ENCODE measurements around the gene TNPO3. TPM values are rescaled to one million over a fixed set of nuclear protein-coding genes. Genes with fewer than 3 reads are reported as not detected.

Gene TNPO3
- polyA plus RNA-seq, 1 donor = 30.9 TPM

DNA sequence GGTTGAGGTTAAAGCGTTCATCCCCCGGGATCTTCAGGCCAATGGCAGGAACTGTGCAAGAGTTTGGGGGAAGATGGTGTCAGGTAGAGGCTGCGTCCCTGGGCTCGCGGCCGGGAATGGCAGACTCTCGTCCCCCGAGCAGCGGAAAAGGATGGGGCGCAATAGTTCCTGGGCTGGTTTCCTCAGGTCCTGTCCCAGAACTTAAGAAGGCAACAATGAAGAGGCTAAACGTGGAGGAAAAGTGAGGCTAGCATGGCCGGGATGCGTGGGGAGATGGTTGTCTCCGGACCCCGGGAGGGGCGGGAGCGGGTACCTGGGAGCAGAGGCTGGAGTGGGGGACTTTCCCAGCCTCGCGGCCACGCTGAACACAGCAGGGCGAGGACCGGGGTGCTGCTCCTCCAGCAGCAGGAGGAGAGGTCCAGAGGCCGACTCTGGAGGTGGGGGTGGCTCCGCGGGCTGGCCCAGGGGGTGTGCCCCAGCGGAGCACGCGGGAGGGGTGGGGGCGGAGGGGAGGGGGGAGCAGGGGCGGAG lies 116.3 kb downstream of the TNPO3 start:
- no peak for DNase-seq

DNA sequence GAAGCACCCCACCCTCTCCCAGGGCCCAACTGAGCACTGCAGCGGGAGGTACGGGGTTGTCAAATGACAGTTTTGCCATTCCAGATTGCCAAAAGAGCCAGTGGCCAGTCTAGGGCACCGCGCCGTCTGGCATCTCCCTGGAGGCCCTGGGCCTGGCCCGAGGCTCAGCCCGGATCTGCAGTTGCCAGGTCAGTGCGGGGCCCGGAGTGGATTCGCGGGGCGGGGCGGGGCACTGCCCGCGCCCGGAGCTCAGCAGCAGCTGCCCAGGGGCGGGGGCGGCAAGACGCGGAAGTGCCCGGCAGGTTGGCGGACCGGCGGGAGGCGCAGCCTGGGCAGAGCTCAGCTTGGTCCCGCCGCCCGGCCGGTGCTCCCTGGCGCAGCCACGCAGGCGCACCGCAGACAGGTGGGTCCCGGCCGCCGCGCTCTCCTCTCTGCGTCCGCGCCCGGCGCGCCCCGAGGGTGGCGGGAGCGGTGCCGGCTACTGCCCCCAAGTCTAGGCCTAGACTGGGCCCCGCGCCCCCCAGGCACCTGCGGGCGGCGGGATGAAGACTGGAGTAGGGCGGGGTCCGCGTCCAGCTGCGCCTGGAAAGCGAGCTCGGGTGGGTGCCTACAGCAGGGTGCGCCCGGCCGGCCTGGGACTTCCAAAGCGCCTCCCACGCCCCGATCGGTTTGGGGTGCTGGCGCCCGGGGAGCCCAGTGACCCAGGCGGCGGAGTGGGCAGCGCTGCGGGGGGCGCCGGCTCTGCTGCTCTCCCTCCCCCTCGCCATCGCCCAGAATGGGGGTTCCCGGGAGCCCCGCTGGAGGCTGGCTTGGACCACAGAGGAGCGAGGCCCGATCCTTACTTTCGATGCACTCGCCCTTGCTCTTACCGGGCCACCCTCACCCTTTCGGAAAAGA lies 117.0 kb downstream of the TNPO3 start, which contains the start of gene IRF5:
TSS of gene IRF5 (plus strand) at position 281 of the 897 bp plus-strand sequence. CDS start 4,155 bp downstream, outside the sequence.
- no peak for DNase-seq

DNA sequence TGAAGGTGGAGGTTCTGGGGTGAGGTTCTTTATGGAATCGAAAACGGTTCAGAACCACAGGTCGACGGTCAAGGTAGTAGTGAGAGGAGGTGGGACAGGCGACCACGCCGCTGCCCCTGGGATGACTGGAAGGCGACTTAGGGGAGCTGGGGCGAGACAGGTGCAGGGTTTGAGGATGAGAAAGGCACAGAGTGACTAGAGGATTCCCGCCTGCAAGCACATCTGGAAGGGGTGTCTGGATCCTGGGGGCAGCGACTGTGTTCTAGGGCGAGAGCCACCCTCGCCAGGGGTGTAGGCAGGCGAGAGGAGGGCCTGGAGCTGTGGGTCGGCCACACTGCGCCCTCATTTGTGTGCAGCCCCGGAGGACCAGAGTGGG lies 117.7 kb downstream of the TNPO3 start:
- no peak for DNase-seq

DNA sequence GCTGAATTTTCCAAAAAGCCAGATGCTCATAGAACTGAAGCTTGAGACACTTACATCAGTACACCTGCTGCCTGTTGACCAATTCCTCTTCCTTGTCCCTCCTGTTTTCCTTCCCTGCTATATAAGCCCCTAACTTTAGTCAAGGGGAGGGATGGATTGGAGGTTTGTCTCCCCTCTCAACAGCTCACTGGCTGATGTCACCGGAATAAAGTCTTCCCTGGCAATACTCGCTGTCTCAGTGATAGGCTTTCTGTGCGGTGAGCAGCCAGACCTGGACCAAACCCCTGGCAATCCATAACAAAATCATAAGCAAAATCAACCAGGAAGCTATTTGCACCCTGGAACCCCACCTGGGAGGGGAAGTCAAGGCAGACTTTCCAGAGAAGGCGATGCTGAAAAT lies 118.1 kb downstream of the TNPO3 start:
- no peak for DNase-seq

DNA sequence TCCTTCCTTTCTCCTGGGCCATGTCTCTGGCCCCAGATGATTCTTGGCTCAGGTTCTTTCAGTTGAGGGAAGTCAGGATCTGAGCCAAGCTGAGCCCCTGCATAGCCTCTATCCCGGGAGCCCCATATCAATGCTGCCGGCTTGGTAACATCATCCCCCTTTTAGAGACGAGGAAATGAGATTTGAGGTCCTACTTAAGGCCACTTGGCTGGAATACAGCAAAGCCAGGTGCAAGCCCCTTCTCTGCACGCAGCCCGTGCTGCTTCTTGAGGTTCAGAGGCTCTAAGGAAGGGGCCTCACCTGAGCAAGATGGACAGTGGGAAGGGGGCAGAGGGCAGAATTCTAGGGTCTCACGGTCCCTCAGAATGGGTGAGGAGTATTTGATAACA lies 119.6 kb downstream of the TNPO3 start:
- DNase-seq = no peak

DNA sequence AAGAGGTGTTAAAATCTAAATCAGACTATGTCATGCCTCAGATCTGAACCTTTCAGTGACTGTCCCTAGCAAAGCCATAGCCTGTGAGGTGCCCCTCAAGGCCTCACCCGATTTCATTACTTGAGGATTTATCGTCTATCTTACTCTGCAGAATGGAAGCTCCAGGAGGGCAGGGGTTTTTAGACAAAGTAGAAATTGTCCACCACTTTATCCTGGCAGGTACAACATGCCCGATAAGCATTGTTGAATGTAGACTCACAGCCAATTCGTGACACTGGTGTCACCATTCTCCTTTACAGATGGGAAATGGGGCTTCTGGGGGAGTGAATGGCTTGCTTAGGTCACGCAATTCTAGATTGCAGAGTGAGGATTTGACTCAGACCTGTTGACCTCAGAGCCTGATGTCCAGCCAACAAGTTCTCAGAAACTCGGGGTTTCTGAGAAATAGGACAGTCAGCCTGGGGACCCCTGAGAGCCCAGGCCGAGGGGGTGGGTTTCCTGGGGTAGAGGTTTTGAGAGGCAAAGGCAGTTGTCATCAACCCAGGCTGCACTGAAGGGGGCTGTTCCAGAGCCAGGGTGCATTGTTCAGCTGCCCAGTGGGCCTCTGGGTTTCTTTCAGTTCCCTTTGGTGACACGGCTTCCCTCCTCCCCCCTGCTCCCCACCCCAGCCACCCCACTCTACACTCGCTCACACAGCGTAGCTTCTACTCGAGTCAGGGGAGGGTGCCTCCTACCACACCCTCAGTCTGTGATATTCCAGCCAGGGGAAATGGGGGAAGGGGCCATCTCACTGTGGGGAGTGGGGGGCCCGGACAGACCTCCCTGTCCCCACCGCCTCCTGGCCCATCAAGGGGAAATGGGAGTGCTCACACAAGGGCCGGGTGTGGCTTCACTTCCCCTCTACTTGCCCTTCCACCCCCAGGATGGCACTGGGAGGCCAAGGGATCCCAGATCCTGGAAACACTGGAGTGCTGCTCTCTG lies 120.3 kb downstream of the TNPO3 start:
- no peak for DNase-seq

DNA sequence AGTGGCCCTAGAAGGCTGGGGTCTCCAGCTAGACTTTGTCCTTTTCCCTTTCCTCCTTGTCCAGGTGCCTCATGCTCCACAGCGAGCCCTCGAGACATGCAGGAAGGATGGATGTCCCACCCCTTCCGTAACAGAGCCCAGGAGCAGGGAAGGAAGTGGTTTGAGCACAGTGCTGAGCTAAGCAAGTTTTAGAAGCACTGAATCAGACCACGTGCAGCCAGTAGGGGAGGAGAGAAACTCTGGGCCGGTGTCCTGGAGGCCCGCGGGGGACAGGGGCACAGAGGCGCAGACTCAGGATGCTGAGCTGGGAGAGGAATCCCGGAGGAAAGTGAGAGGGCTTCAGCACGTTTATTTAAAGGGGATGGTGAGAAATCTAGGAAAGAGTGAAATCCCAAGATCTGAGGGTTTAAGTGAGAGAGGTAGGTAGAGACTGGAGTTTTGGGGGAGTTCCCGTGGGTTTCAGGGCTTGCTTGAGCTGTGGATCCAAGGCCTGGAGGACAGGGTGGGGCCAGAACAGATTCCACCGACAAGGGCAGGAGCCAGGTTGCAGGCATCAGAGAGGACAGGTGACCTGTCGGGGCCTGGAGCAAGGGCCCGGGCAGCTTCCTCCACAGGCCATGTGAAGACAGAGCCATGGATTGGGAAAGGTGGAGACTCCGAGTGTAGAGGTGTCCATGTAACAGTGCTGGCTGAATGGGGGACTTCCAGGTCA lies 121.6 kb downstream of the TNPO3 start:
- no peak for DNase-seq

DNA sequence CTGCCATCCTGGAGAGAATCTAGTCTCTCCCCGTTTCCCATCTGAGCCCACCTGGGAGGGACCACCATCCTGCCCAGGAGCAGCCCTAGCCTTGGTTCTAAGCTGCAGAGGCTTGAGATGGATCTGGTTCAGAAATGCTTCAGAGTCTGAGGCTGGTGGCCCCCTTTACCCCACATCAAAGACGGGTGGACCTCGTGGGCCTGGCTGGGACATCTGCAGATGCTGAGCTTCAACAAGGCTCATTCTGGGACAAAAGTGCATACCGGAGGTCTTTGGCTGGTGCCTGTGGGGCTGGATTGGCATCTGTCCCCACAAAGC lies 122.1 kb downstream of the TNPO3 start:
- DNase-seq = no peak

DNA sequence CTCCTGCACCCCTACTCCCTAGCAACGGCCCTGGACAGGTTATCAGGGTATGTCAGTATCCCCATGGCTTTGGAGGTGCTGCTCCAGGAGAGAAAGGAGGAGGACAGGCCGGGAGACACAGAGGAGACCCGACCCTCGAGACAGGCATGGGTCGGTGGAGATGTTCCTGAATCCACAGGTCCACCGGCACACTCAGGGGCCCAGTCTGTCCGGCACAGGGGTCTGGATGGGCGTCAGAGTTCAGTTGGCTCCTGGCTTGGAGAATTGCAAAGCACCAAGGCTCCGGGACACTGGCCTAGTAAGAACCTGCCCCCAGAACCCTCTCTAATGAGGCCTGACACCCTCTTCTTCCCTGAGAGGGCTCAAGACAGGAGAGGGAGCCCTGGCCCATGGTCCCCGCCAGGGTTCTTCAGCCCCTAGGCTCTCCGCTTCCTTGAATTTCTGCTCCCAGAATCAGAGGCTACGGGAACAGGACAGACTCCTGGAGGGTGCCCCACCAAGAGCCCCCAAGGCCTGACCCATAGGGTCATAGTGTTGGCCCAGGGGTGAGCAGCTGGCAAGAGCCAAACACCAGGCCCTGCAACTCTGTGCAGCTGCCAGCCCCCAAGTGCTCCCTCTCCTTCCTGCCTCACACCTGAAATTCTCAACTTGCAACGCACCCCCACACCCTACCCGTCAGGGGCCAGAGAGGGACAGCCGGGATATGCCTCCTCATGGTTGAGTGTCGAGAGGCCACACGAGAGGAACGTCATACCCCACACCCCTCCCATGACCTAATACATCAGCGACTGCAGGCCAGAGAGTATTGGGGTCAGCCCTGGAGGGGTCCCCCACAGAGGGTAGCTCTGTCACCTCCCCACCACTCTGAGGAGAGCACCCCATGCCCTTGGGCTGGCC lies 122.7 kb downstream of the TNPO3 start:
- DNase-seq = no peak

DNA sequence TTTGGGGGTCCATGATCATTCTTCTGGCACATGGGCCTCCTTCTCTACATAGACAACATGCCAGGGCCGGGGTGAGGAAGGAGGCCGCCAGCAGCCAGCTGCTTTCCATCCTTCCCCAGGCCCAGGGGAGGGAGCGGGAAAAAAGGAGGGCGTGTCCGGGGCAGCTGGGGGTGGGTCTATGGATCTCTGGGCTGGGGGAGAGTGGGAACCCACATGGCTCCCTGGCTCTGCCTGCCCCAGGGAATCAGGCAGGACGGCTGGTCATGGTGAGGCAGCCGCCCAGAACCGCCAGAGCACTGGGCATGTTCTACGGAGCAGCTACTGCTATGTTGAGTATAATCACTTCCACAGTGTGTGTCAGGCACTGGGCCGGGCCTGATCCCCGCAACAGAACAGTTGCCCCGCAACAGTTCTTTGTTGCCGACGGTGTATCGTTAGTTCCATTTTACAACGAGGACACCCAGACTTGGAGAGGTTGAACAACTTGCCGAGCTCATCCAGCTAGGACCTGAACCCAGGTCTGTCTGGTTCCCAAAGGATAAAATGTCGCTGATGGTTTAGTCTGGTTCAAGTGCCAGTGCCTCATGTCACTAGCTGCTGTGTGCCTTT lies 123.6 kb downstream of the TNPO3 start:
- DNase-seq = no peak

DNA sequence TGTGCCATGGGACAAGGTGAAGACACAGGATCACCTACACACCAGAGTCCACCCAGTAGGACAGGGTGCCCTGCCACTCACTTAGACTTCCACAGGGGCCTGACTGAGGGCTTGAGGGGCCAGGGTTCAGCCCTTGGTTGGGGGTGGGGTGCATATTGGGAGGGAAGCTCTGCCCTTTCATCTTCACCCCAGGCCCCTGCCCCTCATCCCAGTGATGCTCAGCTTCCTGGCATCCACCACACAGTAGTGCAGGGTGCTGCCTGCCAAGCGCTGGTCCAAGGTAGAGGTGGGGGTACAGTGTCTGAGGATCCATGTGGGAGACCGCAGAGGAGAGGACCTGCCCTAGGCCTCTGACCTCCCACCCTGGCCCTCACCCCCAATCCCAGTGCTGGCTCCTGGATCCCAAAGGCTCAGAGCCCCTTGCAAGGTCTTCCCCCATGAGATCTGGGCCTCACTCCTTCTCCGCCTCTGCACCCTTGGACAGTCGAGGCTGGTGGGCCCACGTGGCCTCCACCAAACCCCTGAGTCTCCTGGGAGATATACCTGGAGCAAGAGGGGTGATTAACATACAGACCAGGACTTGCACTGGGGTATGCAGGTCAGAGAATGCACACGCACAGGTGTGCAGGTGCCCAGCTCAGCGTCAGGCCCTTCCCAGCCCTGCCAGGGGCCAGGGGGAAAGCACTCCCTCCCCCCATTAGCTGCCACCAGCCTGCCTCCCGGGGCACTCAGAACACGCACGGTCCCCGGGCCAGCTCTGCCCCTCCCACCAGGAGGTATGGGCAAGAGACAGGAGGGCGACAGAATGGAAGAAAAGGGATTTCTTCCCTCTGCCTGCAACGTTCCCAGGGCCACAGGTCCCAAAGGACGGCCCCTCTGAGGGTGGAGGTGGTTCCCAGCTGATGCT lies 125.8 kb downstream of the TNPO3 start:
- DNase-seq = no peak

DNA sequence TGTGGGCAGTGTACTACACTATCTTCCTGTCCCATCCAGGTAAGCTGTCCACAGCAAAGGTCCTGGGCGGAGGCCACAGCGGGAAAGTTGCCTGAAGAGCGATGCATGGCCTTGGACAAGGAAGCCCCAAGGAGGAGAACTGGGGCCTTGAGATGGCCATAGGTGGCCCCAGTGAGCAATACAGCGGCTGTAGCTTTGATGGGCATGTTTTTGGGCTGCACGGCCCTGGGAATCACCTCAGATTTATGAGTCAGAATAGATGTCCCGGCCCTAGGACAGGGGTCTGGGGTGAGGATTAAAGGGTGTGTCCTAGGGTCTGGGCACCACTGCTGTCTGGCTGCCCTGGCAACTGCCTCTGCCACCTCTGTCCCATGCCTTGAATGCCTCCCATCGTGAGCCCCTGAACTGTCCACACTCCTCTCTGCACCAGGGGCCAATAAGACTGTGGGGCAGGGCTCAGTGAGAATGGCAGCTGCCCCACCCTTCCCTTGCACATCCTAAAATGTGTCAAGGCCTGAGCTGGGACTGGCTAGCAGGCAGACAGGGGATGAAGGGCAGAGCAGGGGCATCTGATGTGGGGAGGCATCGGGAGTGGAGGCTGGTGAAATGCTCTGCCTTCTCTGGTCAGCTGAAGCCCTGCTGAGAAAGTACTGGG lies 126.6 kb downstream of the TNPO3 start:
- no peak for DNase-seq

DNA sequence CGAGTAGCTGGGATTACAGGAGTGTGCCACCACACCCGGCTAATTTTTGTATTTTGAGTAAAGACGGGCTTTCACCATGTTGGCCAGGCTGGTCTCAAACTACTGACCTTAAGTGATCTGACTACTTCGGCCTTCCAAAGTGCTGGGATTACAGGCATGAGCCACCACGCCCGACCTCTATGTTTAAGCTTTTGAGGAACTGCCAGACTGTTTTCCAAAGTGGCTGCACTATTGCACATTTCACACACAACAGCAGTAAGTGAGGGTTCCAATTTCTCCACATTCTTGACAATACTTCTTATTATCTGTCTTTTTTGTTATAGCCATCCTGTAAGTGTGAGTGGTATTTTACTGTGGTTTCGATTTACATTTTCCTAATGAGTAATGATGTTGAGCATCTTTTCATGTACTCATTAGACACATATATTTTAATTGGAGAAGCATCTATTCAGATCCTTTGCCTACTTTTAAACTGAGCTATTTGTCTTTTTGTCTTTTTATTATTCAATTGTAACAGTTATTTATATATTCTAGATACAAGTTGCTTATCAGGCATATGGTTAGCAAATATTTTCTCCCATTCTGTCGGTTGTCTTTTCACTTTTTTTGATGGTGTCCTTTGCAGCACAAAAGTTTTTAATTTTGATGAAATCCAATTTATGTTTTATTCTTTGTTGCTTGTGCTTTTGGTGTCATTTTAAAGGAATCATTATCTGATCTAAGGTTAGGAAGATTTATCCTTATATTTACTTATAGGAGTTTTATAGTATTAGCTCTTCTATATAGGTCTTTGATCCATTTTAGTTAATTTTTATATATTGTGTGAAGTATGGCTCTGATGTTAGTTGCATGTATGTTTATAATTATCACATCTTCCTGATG lies 130.0 kb downstream of the TNPO3 start:
- no peak for DNase-seq

DNA sequence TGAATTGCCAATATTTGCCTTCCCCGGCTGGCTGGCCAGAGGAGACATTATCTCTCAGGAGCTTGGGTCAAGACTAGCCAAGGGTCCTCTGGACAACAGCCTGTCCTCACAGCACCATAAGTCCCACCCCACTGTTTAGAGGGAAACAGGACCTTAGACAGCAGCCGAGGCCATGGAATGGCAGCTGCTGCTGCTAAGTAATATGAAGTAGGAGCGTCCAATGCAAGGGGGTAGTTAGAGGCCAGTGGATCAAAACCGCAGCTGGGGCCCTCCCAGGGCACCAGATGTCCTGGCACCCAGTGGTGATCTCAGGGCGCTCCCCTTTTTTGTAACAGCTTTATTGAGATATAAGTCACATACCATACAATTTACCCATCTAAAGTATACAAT lies 131.5 kb downstream of the TNPO3 start:
- no peak for DNase-seq

DNA sequence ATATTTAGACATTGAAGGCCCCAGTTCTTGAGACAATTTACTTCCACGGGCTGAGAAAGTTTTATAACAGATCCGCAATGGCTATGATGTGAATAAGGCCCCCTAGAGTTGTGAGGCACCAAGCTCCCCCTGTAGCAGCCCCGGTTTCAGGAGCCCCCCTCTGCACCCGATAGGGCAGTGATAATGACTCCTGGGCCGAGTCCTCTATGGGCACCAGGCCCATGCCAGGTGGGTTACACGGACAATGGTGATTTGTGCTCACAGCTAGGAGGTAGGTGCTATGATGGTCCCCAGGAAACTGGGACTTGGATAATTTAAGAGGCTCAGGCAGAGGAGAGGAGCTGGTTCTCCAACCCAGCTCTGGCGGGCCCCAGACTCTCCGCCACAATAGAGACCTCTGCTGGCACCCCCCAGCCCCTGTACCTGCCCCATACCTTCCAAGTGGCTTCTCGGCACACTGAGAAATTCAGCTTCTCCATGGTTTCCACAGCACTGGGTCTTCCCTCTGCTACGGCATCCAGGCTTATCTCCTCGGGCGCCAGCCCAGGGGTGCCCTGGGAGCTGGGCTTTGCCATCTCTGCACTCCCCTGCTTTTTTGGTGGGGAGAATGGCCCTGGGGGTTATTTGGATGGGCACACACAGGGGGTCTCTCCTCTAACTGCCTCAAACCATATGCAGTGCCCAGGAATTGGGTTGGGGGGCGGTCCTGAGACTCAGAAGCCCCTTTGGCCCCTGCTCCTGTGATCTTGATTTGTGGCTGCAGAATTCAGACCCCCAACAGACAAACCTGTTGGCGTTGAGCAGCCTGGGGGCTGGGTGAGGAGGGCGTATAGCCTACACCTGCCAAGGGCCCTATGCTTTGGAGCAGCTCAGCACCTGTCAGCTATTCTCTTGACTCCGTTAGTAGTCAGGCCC lies 132.2 kb downstream of the TNPO3 start:
- no peak for DNase-seq

DNA sequence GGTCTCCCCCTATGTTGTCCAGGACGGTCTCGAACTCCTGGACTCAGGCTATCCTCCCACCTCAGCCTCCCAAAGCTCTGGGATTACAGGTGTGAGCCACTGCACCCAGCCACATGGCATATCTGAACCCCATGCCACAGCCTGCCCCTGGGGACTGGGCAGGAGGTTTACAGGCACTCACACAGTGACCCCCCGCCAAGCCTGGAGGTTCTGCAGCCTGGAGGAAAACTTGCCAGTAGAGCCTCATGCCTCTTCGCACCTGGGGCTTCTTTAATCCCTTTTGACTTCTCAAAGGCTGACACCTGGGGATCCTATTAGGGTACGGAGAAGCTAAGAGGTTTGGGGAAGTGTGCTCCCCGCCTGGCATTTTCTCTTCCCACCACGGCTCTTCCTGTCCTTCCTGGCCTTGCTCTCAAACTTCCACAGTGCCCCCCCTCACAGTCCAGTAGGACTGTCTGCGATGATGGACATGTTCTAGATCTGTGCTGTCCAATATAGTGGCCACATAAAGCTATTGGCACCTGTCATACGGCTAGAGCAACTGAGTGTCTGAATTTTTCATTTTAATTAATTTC lies 133.0 kb downstream of the TNPO3 start:
- no peak for DNase-seq

Measured in hindlimb muscle (tissue), 1 donor.